HG03558 (cell line): ENCODE data around the gene HPS6.

Experiments
- ATAC-seq: cut with Tn5 transposase; IDR thresholded peaks from one replicate; pipeline ENCODE4 v1.9.1; 2021; ENCODE audit warnings: moderate number of reproducible peaks; ENCODE audit not compliant: unreplicated experiment; ENCODE audit errors: extremely low read depth

Gene HPS6

DNA sequence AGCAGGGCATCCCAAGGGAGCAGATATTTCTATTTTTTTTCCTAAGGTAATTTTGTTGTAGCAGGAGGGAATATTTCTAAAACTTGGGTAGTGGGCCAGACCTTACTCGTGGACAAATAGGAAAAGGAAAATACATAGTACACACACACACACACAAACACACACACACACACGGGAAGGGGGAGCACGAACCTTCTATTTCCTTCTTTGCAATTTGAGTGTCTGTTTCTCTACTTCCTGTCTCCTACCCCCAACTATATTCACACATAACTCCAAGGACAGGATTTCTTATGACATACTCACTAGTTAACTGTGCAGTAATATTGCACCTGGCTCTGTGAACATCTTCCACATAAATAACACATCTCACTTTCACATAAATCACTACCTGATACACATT lies 50.6 kb downstream of the HPS6 start:
- no peak for ATAC-seq

DNA sequence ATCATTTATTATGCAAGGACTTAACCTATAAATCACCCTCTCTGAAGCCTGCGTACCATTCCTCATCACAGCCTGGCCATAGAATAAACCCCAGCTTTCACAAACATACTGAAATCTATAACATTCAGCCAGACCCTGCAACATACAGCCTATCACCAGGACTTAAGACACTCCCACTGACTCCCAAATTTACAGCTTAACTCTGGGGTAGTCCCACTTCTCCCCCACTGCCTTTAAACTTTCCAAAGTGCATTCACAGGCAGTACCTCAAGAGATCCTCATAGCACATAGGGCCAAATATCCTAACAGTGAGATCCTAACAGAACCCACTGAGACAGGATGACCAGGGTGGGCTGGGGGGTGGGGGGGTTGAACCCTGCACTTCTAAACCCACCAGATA lies 51.5 kb downstream of the HPS6 start:
- no peak for ATAC-seq
